K562 (cell line): Measurements from ENCODE around the gene SAFB. TPM values are rescaled to one million over a fixed set of nuclear protein-coding genes. Genes with fewer than 3 reads are reported as not detected.

Experiments used
- BACH1 ChIP-seq: fragments of 200-800 bp; sonication (Bioruptor generic); IDR thresholded peaks from 2 replicates; pipeline ENCODE4 v1.6.1; 2016; ENCODE audit warnings: missing genetic modification characterization, missing compliant biosample characterization
- BRD9 ChIP-seq: fragments of 450-650 bp; IDR thresholded peaks from 2 replicates; pipeline ENCODE4 v1.6.1; 2018; ENCODE audit warnings: low read depth; ENCODE audit not compliant: partially characterized antibody
- CHAMP1 ChIP-seq: fragments of 450-650 bp; IDR thresholded peaks from 2 replicates; pipeline ENCODE4 v1.6.1; 2016; ENCODE audit warnings: mild to moderate bottlenecking
- CREBBP ChIP-seq: IDR thresholded peaks from one replicate; pipeline ENCODE4 v1.6.1; 2012; ENCODE audit warnings: low read depth, mild to moderate bottlenecking, control low read depth, inconsistent platforms, low read length
- CTBP1 ChIP-seq: fragments of 450-650 bp; IDR thresholded peaks from 2 replicates; pipeline ENCODE4 v1.6.1; 2016; ENCODE audit warnings: borderline replicate concordance
- EWSR1 ChIP-seq: fragments of 450-650 bp; IDR thresholded peaks from 2 replicates; pipeline ENCODE4 v1.6.1; 2018; ENCODE audit warnings: borderline replicate concordance, mild to moderate bottlenecking, low read depth, moderate library complexity; ENCODE audit not compliant: partially characterized antibody
- FOXJ3 ChIP-seq: sonication (generic); formaldehyde crosslinking; IDR thresholded peaks from 2 replicates; pipeline ENCODE4 v1.4.0; 2020; ENCODE audit warnings: mild to moderate bottlenecking, missing genetic modification reagents
- GTF2E2 ChIP-seq: fragments of 200-800 bp; sonication (Bioruptor generic); IDR thresholded peaks from 2 replicates; pipeline ENCODE4 v1.6.1; 2016; ENCODE audit warnings: missing genetic modification characterization, missing compliant biosample characterization
- KDM5B ChIP-seq: fragments of 200-600 bp; sonication (generic); IDR thresholded peaks from 2 replicates; pipeline ENCODE4 v1.6.1; 2012; ENCODE audit warnings: low read depth, mild to moderate bottlenecking, moderate library complexity, low read length, control low read depth, inconsistent platforms; ENCODE audit not compliant: insufficient replicate concordance
- MCM7 ChIP-seq, 2 experiments: fragments of 450-650 bp; IDR thresholded peaks; 2 replicates each; pipeline ENCODE4 v1.6.1; 2016 to 2018
- MECOM ChIP-seq: fragments of 250-450 bp; sonication (Bioruptor Pico); IDR thresholded peaks from 2 replicates; pipeline ENCODE4 v1.8.0; 2022; ENCODE audit warnings: inconsistent platforms
- PCBP1 ChIP-seq: fragments of 200-400 bp; formaldehyde crosslinking; IDR thresholded peaks from 2 replicates; pipeline ENCODE4 v1.6.1; 2018; ENCODE audit warnings: mild to moderate bottlenecking, low read depth, low read length; ENCODE audit not compliant: poor library complexity, severe bottlenecking
- POLR2G ChIP-seq: fragments of 200-400 bp; formaldehyde crosslinking; IDR thresholded peaks from 2 replicates; pipeline ENCODE4 v1.6.1; 2017; ENCODE audit warnings: low read depth, mild to moderate bottlenecking, antibody characterized with exemption, low read length, moderate library complexity
- PRPF4 ChIP-seq: fragments of 200-400 bp; formaldehyde crosslinking; IDR thresholded peaks from one replicate; pipeline ENCODE4 v1.6.1; 2017; ENCODE audit warnings: low read length, low read depth, mild to moderate bottlenecking; ENCODE audit not compliant: insufficient read depth, poor library complexity, severe bottlenecking
- RBBP5 ChIP-seq: fragments of 200-600 bp; sonication (generic); IDR thresholded peaks from 2 replicates; pipeline ENCODE4 v1.6.1; 2012; ENCODE audit warnings: borderline replicate concordance, mild to moderate bottlenecking, low read length, control low read depth, inconsistent platforms; ENCODE audit not compliant: insufficient read depth, poor library complexity, severe bottlenecking
- RBM34 ChIP-seq: fragments of 200-400 bp; formaldehyde crosslinking; IDR thresholded peaks from 2 replicates; pipeline ENCODE4 v1.6.1; 2018; ENCODE audit warnings: low read length, borderline replicate concordance; ENCODE audit not compliant: insufficient read depth
- SIRT6 ChIP-seq: IDR thresholded peaks from one replicate; pipeline ENCODE4 v1.6.1; 2012; ENCODE audit warnings: low read depth, mild to moderate bottlenecking, control low read depth, inconsistent platforms, low read length, moderate library complexity
- SRSF9 ChIP-seq: fragments of 200-400 bp; formaldehyde crosslinking; IDR thresholded peaks from 2 replicates; pipeline ENCODE4 v1.6.1; 2017; ENCODE audit warnings: low read depth, low read length, borderline replicate concordance
- TCF7L2 ChIP-seq: fragments of 150-350 bp; IDR thresholded peaks from 2 replicates; pipeline ENCODE4 v1.6.1; 2016; ENCODE audit warnings: low read depth, mild to moderate bottlenecking, low read length, moderate library complexity
- U2AF1 ChIP-seq: fragments of 200-400 bp; formaldehyde crosslinking; optimal IDR thresholded peaks from 2 replicates; pipeline ENCODE3; 2017; ENCODE audit warnings: mild to moderate bottlenecking, low read depth, low read length, moderate library complexity
- ZBTB34 ChIP-seq: fragments of 250-450 bp; sonication (Bioruptor Pico); IDR thresholded peaks from 2 replicates; pipeline ENCODE4 v1.8.0; 2021; ENCODE audit warnings: mild to moderate bottlenecking, moderate library complexity
- ZNF274 ChIP-seq: IDR thresholded peaks from 2 replicates; pipeline ENCODE4 v1.6.1; 2011; ENCODE audit warnings: low read depth, mild to moderate bottlenecking, low read length, moderate library complexity, borderline replicate concordance
- ZNF324 ChIP-seq: fragments of 250-450 bp; sonication (Bioruptor Pico); IDR thresholded peaks from 2 replicates; pipeline ENCODE4 v1.4.0; 2020; ENCODE audit warnings: mild to moderate bottlenecking
- ZNF512 ChIP-seq: IDR thresholded peaks from 2 replicates; pipeline ENCODE4 v1.6.1; 2016; ENCODE audit warnings: missing genetic modification characterization, missing compliant biosample characterization
- polyA plus RNA-seq, 8 experiments: library from polyadenylated mRNA; depleted of rRNA in 4 of 8; stranded (reverse) in 5 of 8; unstranded in 3 of 8; fragments of >200 nt; fragmentation: Nextera tagmentation in 2 of 8; fragmentation: Illumina TruSeq in 1 of 8; extraction: Ambion mirVana in 2 of 8; extraction: Trizol in 1 of 8; gene quantifications; 2 replicates each; pipeline versions ENCODE4 v1.2.1 to v1.2.3, GENCODE V29; 2011 to 2014; ENCODE audit warnings: inconsistent platforms in 1 of 8, missing spikeins in 1 of 8
- total RNA-seq, 7 experiments: library from RNA; depleted of rRNA in 6 of 7; stranded (reverse); fragments of >200 nt in 6 of 7; fragmentation: Illumina TruSeq in 2 of 7; extraction: Trizol in 2 of 7; gene quantifications; 2 replicates each; pipeline versions ENCODE4 v1.2.1 to v1.2.3, GENCODE V29; 2011 to 2021; ENCODE audit warnings: low replicate concordance in 1 of 7

Gene SAFB
- total and polyA plus RNA-seq, 9 of the 15 experiments (the other 6 are each of a cell fraction or from before 2014, with no cell fraction given) = 1.1 to 151 (median 83.1) TPM

- TF ChIP-seq RBM34 (no peak), FOXJ3 (CRISPR knock-in tag) (no peak), SRSF9 (no peak), CHAMP1 (no peak), BRD9 (no peak), GTF2E2 (tag) (no peak), CTBP1 (peak; percentile 34; the same call in 1 of the 2 replicates), ZNF512 (tag) (no peak), RBBP5 (no peak), TCF7L2 (no peak), BACH1 (no peak), MCM7 (IDR thresholded peaks at IDR 0.05) (no peak), EWSR1 (no peak), SIRT6 (no peak), PRPF4 (no peak), ZNF274 (no peak), PCBP1 (no peak), MECOM (CRISPR knock-in tag) (no peak), POLR2G (peak; percentile 81), U2AF1 (no peak), KDM5B (no peak), CREBBP (no peak), ZBTB34 (CRISPR knock-in tag) (no peak), ZNF324 (CRISPR knock-in tag) (no peak)
Measured at GRCh38 chr19:5686647-5687359, 63.9 kb downstream of the SAFB start (continued).
